ENCODE measurements around the gene XYLT1. TPM values are rescaled to one million over a fixed set of nuclear protein-coding genes. Genes with fewer than 3 reads are reported as not detected.

XYLT1 gene
- polyA plus RNA-seq, 1 donor = 9.9 TPM

- DNase-seq = no peak
- Histone ChIP-seq H3K9me3 (ENCODE audit: control insufficient read depth, low read depth, low read length) (no peaks in the 10 kb centered on the region), H3K27me3 (ENCODE audit: control insufficient read depth, insufficient read depth, low read length) (no peaks in the 10 kb centered on the region), H3K4me1 (ENCODE audit: control insufficient read depth, insufficient read depth, low read length) (peaks cover 19% of the 10 kb centered on the region), H3K4me3 (ENCODE audit: low read length) (no peak overlapping the region), H3K27ac (ENCODE audit: low read length) (no peak overlapping the region), H3K36me3 (ENCODE audit: control insufficient read depth, insufficient read depth, low read length) (peaks cover 6% of the 10 kb centered on the region)
- WGBS (ENCODE audit: insufficient coverage, low lambda C conversion rate) = no CpG with 5 or more reads among the region's 7 CpGs
These were observed 110.1 kb downstream of the XYLT1 start for GRCh38 chr16:17360693-17361122.

GRCh38 chr16:17359788-17360390 is 110.9 kb downstream of the XYLT1 start:
- Histone ChIP-seq H3K9me3 (ENCODE audit: control insufficient read depth, low read depth, low read length) (no peaks in the 10 kb centered on the region), H3K4me1 (ENCODE audit: control insufficient read depth, insufficient read depth, low read length) (peaks cover 19% of the 10 kb centered on the region), H3K27me3 (ENCODE audit: control insufficient read depth, insufficient read depth, low read length) (no peaks in the 10 kb centered on the region), H3K36me3 (ENCODE audit: control insufficient read depth, insufficient read depth, low read length) (peaks cover 10% of the 10 kb centered on the region), H3K4me3 (ENCODE audit: low read length) (no peak overlapping the region), H3K27ac (ENCODE audit: low read length) (no peak overlapping the region)
- no CpG with 5 or more reads among the region's 5 CpGs for WGBS (ENCODE audit: insufficient coverage, low lambda C conversion rate)
- no peak for DNase-seq

- DNase-seq = no peak
- Histone ChIP-seq H3K4me3 (ENCODE audit: low read length) (no peak overlapping the region), H3K27ac (ENCODE audit: low read length) (no peak overlapping the region), H3K4me1 (ENCODE audit: control insufficient read depth, insufficient read depth, low read length) (peaks cover 14% of the 10 kb centered on the region), H3K27me3 (ENCODE audit: control insufficient read depth, insufficient read depth, low read length) (no peaks in the 10 kb centered on the region), H3K36me3 (ENCODE audit: control insufficient read depth, insufficient read depth, low read length) (peaks cover 15% of the 10 kb centered on the region), H3K9me3 (ENCODE audit: control insufficient read depth, low read depth, low read length) (no peaks in the 10 kb centered on the region)
- WGBS (ENCODE audit: insufficient coverage, low lambda C conversion rate) = no CpG with 5 or more reads among the region's 3 CpGs
These were observed 111.9 kb downstream of the XYLT1 start for GRCh38 chr16:17358846-17359245.

- Histone ChIP-seq H3K9me3 (ENCODE audit: control insufficient read depth, low read depth, low read length) (no peaks in the 10 kb centered on the region), H3K4me3 (ENCODE audit: low read length) (no peak overlapping the region), H3K4me1 (ENCODE audit: control insufficient read depth, insufficient read depth, low read length) (peaks cover 14% of the 10 kb centered on the region), H3K36me3 (ENCODE audit: control insufficient read depth, insufficient read depth, low read length) (peaks cover 15% of the 10 kb centered on the region), H3K27me3 (ENCODE audit: control insufficient read depth, insufficient read depth, low read length) (no peaks in the 10 kb centered on the region), H3K27ac (ENCODE audit: low read length) (no peak overlapping the region)
- DNase-seq = no peak
- 69% methylated on average over 2 of the region's 8 CpGs for WGBS (ENCODE audit: insufficient coverage, low lambda C conversion rate)
These were observed 112.4 kb downstream of the XYLT1 start for GRCh38 chr16:17358355-17358754.

GRCh38 chr16:17357307-17358062 is 113.3 kb downstream of the XYLT1 start:
- no peaks in the 10 kb centered on the region for H3K9me3 ChIP-seq (ENCODE audit: control insufficient read depth, low read depth, low read length)
- H3K27me3 ChIP-seq (ENCODE audit: control insufficient read depth, insufficient read depth, low read length) = no peaks in the 10 kb centered on the region
- no peak overlapping the region for H3K27ac ChIP-seq (ENCODE audit: low read length)
- no peak for DNase-seq
- H3K4me1 ChIP-seq (ENCODE audit: control insufficient read depth, insufficient read depth, low read length) = peaks cover 12% of the 10 kb centered on the region
- H3K4me3 ChIP-seq (ENCODE audit: low read length) = no peak overlapping the region
- WGBS (ENCODE audit: insufficient coverage, low lambda C conversion rate) = 100% methylated on average over 2 of the region's 13 CpGs
- peaks cover 15% of the 10 kb centered on the region for H3K36me3 ChIP-seq (ENCODE audit: control insufficient read depth, insufficient read depth, low read length)

- Histone ChIP-seq H3K27ac (ENCODE audit: low read length) (peak overlapping the region; percentile 8), H3K9me3 (ENCODE audit: control insufficient read depth, low read depth, low read length) (no peaks in the 10 kb centered on the region), H3K27me3 (ENCODE audit: control insufficient read depth, insufficient read depth, low read length) (no peaks in the 10 kb centered on the region), H3K4me3 (ENCODE audit: low read length) (no peak overlapping the region), H3K36me3 (ENCODE audit: control insufficient read depth, insufficient read depth, low read length) (peaks cover 15% of the 10 kb centered on the region), H3K4me1 (ENCODE audit: control insufficient read depth, insufficient read depth, low read length) (peaks cover 11% of the 10 kb centered on the region)
- DNase-seq = peak in 1 of 2 donors; percentile 32
- no CpG with 5 or more reads among the region's 11 CpGs for WGBS (ENCODE audit: insufficient coverage, low lambda C conversion rate)
These were observed 114.4 kb downstream of the XYLT1 start for GRCh38 chr16:17356243-17356933.

- no peaks in the 10 kb centered on the region for H3K27me3 ChIP-seq (ENCODE audit: control insufficient read depth, insufficient read depth, low read length)
- H3K27ac ChIP-seq (ENCODE audit: low read length) = no peak overlapping the region
- H3K4me3 ChIP-seq (ENCODE audit: low read length) = no peak overlapping the region
- no peaks in the 10 kb centered on the region for H3K9me3 ChIP-seq (ENCODE audit: control insufficient read depth, low read depth, low read length)
- H3K36me3 ChIP-seq (ENCODE audit: control insufficient read depth, insufficient read depth, low read length) = peaks cover 15% of the 10 kb centered on the region
- no CpG with 5 or more reads among the region's 4 CpGs for WGBS (ENCODE audit: insufficient coverage, low lambda C conversion rate)
- H3K4me1 ChIP-seq (ENCODE audit: control insufficient read depth, insufficient read depth, low read length) = peaks cover 11% of the 10 kb centered on the region
- no peak for DNase-seq
These were observed 116.1 kb downstream of the XYLT1 start for GRCh38 chr16:17354685-17355084.

- Histone ChIP-seq H3K27ac (ENCODE audit: low read length) (no peak overlapping the region), H3K4me3 (ENCODE audit: low read length) (no peak overlapping the region), H3K36me3 (ENCODE audit: control insufficient read depth, insufficient read depth, low read length) (peaks cover 15% of the 10 kb centered on the region), H3K4me1 (ENCODE audit: control insufficient read depth, insufficient read depth, low read length) (peaks cover 11% of the 10 kb centered on the region), H3K27me3 (ENCODE audit: control insufficient read depth, insufficient read depth, low read length) (no peaks in the 10 kb centered on the region), H3K9me3 (ENCODE audit: control insufficient read depth, low read depth, low read length) (no peaks in the 10 kb centered on the region)
- no peak for DNase-seq
- no CpG with 5 or more reads among the region's 10 CpGs for whole genome bisulfite sequencing (ENCODE audit: insufficient coverage, low lambda C conversion rate)
These were observed 116.6 kb downstream of the XYLT1 start for GRCh38 chr16:17354141-17354601.

GRCh38 chr16:17353561-17353960 is 117.2 kb downstream of the XYLT1 start:
- Histone ChIP-seq H3K27me3 (ENCODE audit: control insufficient read depth, insufficient read depth, low read length) (no peaks in the 10 kb centered on the region), H3K27ac (ENCODE audit: low read length) (no peak overlapping the region), H3K4me1 (ENCODE audit: control insufficient read depth, insufficient read depth, low read length) (peaks cover 11% of the 10 kb centered on the region), H3K36me3 (ENCODE audit: control insufficient read depth, insufficient read depth, low read length) (peaks cover 15% of the 10 kb centered on the region), H3K9me3 (ENCODE audit: control insufficient read depth, low read depth, low read length) (no peaks in the 10 kb centered on the region), H3K4me3 (ENCODE audit: low read length) (no peak overlapping the region)
- 90% methylated on average over 2 of the region's 3 CpGs for WGBS (ENCODE audit: insufficient coverage, low lambda C conversion rate)
- DNase-seq = no peak

- Histone ChIP-seq H3K27me3 (ENCODE audit: control insufficient read depth, insufficient read depth, low read length) (no peaks in the 10 kb centered on the region), H3K4me1 (ENCODE audit: control insufficient read depth, insufficient read depth, low read length) (peaks cover 14% of the 10 kb centered on the region), H3K27ac (ENCODE audit: low read length) (no peak overlapping the region), H3K4me3 (ENCODE audit: low read length) (no peak overlapping the region), H3K36me3 (ENCODE audit: control insufficient read depth, insufficient read depth, low read length) (peaks cover 11% of the 10 kb centered on the region), H3K9me3 (ENCODE audit: control insufficient read depth, low read depth, low read length) (no peaks in the 10 kb centered on the region)
- no peak for DNase-seq
- WGBS (ENCODE audit: insufficient coverage, low lambda C conversion rate) = 67% methylated on average over 1 of the region's 6 CpGs
These were observed 119.2 kb downstream of the XYLT1 start for GRCh38 chr16:17351441-17352035.
